HG03064 (cell line): ENCODE results near the gene ZNF746.
A peak's percentile ranks its signal among the peaks of the same experiment; 100 is the strongest.
"Not testable (repeated sequence)": the region's sequence is repeated elsewhere in the genome, so short reads cannot be mapped to it uniquely, and the experiment has no call there.

ENCODE experiments used
- ATAC-seq: cut with Tn5 transposase; IDR thresholded peaks from one replicate; pipeline ENCODE4 v1.9.1; 2021; ENCODE audit warnings: low read depth; ENCODE audit not compliant: unreplicated experiment

ZNF746 gene

DNA sequence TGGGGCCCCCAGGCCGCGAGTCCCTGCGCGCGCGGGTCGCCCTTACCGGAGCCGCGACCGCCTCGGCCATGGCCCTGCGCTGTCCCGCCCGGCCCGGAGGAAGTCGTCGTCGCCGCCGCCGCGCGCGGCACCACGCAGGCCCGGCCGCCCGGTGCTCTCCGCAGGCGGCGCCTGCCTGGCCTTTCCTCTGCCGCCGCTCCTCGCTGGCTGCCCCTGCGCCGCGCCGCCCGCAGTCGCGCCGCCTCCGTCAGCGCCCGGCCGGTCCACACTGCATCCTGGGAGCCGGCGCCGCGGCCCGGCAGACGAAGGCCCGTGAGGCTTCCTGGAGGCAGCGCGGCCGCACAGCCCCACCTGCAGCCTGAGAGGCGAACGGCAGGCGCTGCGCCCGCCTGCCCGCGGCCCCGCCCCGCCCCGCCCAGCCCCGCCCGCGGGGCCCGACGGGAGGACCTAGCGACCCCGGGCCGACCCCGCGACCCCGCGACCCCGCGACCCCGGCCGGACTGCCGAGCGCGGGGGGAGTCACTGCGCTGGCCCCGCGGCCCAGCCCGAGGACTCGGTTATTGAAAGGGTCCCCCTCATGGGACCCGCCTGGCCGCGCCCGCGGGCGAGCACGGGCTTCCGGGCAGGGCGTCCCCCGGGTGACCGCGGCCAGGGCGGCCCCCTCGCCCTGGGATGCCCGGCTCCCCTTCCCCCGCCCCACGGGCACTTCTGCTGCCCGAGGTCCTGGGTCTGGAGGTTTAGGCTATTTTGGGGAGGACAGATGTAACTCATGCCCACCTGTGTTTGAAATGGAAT lies at the start of gene ZNF746:
TSS of gene ZNF746 (minus strand) at position 343 of the 795 bp plus-strand sequence. CDS start at position 70, 273 bp downstream.
- ATAC-seq, result peak; percentile 94

GRCh38 chr7:149547126-149547525 lies 49.5 kb upstream of the ZNF746 start:
- no peak for ATAC-seq

GRCh38 chr7:149546331-149546730 lies 48.7 kb upstream of the ZNF746 start:
- ATAC-seq, result no peak

- no peak for ATAC-seq
Measured at GRCh38 chr7:149544028-149544427, 46.4 kb upstream of the ZNF746 start.

DNA sequence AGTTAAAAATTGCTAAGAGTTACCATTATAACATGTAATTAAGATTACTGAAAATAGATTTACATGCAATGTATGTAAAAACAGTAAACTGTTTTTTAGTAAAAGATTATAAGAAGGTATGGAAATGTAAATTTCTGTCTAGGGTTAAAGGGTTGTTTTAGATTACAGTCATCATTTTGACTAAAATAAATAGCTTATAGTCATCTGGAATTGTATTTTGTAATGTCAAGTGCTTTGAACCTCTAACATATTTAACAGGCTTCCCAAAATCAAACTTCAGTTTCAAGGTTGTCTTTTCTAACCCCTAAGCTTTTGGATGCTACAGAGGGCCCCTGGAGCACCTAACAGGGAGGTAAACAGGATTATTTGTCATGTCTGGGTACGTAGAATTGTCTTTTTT lies 35.0 kb upstream of the ZNF746 start:
- no peak for ATAC-seq

DNA sequence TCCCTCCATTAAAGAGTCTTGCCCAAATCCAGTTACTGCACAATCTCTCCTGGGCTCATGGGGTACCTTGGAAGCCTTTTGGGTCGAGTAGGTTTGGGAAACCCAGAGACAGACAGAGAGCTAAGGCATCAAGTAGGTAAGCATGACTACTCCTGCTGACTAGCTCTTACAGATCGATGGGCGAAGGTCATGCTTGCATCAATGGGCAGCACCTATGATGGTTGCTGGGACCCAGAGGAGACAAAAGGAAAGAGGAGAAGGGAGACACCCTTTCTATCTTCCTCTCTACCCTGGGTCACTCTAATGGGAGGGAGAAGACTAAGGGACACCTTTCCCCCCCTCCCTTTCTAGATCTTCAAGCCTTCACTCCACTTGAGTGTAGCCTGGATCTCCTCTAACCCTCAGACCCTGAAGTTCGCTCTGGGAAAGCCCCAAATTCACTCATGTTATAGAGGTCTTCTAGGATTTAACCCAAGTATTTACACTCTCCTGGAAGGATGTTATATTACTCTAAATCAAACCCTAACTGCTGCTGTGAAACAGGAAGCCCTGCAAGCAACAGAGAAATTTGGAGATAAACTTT lies 31.6 kb upstream of the ZNF746 start:
- no peak for ATAC-seq

DNA sequence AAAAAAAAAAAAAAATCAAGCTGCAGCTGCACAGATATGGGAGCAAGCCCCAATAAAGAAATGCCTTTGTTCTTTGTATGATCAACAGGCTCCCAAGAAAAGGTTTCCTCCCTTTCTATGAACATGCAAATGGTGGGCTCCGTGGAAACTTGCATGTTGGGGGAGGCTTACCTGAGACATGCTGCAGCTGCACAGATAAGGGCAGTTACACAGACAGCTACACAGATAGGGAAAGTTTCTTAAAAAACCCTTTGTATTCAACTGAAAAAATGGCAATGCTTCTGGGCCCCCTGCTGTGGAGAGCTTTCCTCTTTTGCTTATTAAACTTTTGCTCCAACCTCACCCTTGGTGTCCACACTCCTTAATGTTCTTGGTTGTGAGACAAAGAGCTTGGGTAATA lies 29.8 kb upstream of the ZNF746 start:
- ATAC-seq, result no peak

GRCh38 chr7:149525280-149525679 lies 27.7 kb upstream of the ZNF746 start:
- ATAC-seq, result no peak

- ATAC-seq, result no peak
Measured at GRCh38 chr7:149524394-149524793, 26.8 kb upstream of the ZNF746 start.

GRCh38 chr7:149510248-149510647 lies 12.6 kb upstream of the ZNF746 start:
- ATAC-seq, result no peak

- ATAC-seq, result no peak
Measured at GRCh38 chr7:149509774-149510173, 12.2 kb upstream of the ZNF746 start.

DNA sequence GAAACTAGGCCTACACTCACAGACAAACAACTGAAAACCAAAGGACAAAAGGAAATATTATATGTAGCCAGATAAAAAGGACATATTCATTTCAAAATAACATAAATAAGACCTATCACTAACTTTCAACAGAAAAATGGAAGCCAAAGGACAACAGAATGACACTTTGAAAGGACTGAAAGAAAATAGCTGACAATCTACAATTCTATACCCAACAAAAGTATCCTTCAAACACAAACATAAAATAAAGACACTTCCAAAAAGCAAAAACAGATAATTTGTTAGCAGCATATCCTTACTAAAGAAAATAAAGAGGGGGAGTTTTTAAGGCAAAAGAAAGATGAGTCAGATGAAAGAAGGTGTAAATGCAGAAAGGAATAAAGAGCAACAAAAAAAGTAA lies 7.9 kb upstream of the ZNF746 start:
- ATAC-seq, result no peak

DNA sequence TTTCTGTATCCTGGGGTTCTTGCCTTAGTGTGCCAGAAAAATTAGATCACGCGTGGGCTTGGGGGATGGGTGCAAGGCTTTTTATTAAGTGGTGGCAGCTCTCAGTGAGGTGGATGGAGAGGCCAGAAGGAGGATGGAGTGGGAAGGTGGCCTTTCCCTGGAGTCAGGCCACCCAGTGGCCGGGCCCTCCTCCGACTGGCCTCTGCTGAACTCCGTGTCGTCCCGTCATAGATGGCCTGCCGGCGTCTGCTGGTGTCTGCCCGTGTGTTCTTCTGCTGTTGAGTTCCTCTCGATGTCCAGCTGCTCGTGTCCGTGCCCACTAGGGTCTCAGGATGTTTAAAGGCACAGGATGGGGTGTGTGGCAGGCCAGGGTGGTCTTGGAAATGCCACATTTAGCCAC lies 4.0 kb upstream of the ZNF746 start:
- ATAC-seq, result no peak

- no peak for ATAC-seq
Measured at GRCh38 chr7:149500910-149501309, 3.3 kb upstream of the ZNF746 start.

GRCh38 chr7:149500201-149500600 lies 2.6 kb upstream of the ZNF746 start:
- ATAC-seq, result no peak

- no peak for ATAC-seq
Measured at GRCh38 chr7:149498811-149499210, 1.2 kb upstream of the ZNF746 start.

DNA sequence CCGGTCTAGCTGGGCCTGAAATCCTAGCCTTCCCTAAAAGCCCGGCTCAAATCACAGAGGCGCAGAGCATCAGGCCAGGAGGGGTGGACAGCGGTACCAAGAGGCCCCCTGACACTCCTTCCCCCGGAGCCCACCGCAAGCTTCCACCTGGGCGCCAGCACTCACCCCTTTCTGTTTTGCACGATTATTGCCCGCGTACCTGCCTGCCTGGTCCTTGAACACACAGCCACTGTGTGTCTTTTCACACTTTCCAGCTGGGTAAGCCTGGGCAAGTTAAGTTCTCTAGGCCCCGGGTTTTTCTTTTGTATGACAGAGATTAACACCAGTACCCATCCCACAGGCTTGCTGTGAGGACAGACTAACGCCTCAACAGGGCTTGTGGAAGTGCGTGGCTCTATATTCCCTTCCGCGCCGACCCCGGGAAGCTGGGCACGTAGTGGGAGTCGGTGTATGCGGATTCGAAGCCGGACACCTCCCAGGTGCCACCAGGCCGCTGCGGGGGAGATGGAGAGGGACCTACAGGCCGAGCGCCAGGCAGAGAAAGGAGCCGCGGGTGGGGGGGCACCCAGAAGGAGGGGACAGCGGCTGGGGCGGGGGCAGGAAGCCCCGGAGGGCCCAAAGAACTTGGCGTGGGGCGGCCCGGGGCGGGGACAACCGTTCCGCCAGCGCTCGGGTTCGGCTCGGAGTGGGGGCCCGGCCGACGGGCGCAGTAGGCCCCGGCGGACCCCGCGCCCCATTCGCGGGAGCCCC lies 792 bp downstream of the ZNF746 start:
- ATAC-seq, result peak; percentile 25

DNA sequence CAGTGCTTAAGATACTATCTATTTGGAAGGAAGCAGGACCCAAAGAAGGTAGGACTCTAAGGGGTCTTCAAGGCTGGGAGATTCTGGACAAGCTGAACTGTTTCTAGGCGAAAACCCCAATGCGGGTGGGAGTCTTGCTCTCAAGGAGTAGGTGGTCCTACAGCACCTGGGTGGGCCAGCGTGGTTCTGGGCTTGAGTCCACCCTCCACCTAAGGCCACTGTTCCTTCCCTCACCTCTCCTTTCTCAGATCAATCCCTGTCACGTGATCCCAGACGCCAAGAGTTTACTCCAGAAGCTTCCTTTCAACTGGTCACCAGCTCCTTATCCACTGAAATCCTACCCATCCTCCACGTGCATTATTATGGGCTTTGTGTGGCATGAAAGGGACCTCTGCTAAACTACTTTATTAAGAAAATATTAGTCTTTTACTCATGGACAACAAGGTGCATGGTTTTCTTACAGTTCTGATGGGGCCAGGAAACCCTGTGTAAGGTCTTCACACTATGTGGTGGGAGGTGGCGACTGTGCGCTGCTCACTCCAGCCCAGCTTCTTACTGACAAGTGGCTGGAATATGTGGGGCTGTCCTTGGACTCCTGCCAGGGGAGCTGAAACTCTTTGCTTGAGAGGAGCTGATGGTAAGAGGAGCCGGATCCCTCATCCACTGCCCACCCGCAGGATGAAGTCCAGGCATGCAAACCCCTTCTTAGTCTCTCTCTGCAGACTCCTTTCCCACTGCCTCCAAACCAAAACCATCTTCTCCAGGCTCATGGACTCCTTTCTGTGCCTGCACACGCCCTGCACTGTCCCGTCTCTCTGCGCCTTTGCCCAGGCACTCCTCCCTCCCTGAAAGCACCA lies 1.6 kb downstream of the ZNF746 start:
- ATAC-seq, result no peak

GRCh38 chr7:149494738-149495368 lies 2.8 kb downstream of the ZNF746 start:
- ATAC-seq, result no peak

DNA sequence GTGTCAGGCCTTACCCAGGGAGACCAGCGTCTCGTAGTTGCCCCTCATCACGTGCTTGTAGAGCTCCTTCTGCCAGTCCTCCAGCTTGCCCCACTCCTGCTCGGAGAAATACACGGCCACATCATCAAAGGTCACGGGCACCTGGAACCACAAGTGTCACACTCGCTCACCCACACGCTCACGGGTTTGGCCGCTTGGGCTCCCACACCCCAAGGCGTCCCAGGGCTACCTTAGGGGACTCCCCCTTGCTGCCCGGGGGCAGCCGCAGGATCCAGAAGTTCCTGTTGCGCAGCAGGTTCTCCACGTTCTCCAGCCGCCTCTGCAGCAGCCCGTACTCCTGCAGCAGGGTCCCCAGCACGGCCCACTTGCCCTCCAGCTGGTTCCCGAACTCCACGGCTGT lies 3.6 kb downstream of the ZNF746 start:
- ATAC-seq, result not testable (repeated sequence)
